Right cardiac atrium (tissue), 5 donors: ENCODE results near the gene SENP2. TPM values are rescaled to one million over a fixed set of nuclear protein-coding genes. Genes with fewer than 3 reads are reported as not detected.
A peak's percentile ranks its signal among the peaks of the same experiment; 100 is the strongest.
"Not testable (repeated sequence)": the region's sequence is repeated elsewhere in the genome, so short reads cannot be mapped to it uniquely, and the experiment has no call there.

ENCODE experiments used
- ATAC-seq, 2 donors: fragments of 200-7000 bp; cut with Tn5 transposase; one replicate each; pipeline versions ENCODE4 v1.8.0 to v1.9.1; 2020; ENCODE audit warnings: moderate library complexity in 2 of 2, mild to moderate bottlenecking in 1 of 2
- DNase-seq, 3 donors: peaks; one replicate each; pipeline ENCODE4 v3.0.0-alpha.2; 2020
- H3K27ac ChIP-seq: one replicate; pipeline ENCODE4 v1.5.1; 2013; ENCODE audit warnings: mild to moderate bottlenecking, low read length, control low read depth, moderate library complexity
- H3K27me3 ChIP-seq: one replicate; pipeline ENCODE4 v1.6.1; 2013; ENCODE audit not compliant: control insufficient read depth, insufficient read depth
- H3K4me1 ChIP-seq: one replicate; pipeline ENCODE4 v1.6.1; 2013; ENCODE audit warnings: low read length; ENCODE audit not compliant: control insufficient read depth, insufficient read depth
- H3K4me3 ChIP-seq: one replicate; pipeline ENCODE4 v1.5.1; 2013; ENCODE audit warnings: low read length, control low read depth
- H3K9me3 ChIP-seq: one replicate; pipeline ENCODE4 v1.6.1; 2013; ENCODE audit warnings: low read length; ENCODE audit not compliant: control insufficient read depth
- WGBS: extraction: QIAGEN DNeasy Blood & Tissue Kit; methylation state at CpG from one replicate; pipeline ENCODE4 v1.1.7; 2013; 5-methylcytosine and 5-hydroxymethylcytosine counted together
- intact Hi-C, 4 donors: fragments of 100-400 bp; cut with DNase I; formaldehyde crosslinking; loops; one replicate each; pipeline versions ENCODE4 v1.11.0 to v1.14.0; 2022 to 2023
- polyA plus RNA-seq: library from polyadenylated mRNA; stranded (reverse); fragments of 200-250 nt; gene quantifications from one replicate; pipeline ENCODE4 v1.2.3, GENCODE V29; 2013
- total RNA-seq, 4 donors: library from RNA; stranded (reverse); fragmentation: NEBNext Ultra II Directional; extraction: Animal tissue kit (Norgen Biotek cat#: 25700); gene quantifications; one replicate each; pipeline ENCODE4 v1.2.1, GENCODE V29; 2021
- donor health status: healthy with polysubstance abuse.
- donor health status: DM: no; HTN: yes; CAD: no.
- donor health status: DM: no; HTN: no; CAD: no.
- donor health status: DM: no; HTN: yes; CAD: no; lungs with severe emphysema.
- donor health status: DM: yes; HTN: yes; CAD: no.

The SENP2 gene
- total and polyA plus RNA-seq, 5 donors, result 9.2 to 30.1 (median 27.9) TPM

GRCh38 chr3:185631108-185631507, 45.0 kb downstream of the SENP2 start:
- intact Hi-C loops, result no loop called here
- 73% methylated on average over 4 of the region's 4 CpGs for WGBS

GRCh38 chr3:185631508-185632206, 45.6 kb downstream of the SENP2 start:
- intact Hi-C loops, result no loop called here
- Histone ChIP-seq H3K27ac (no peak overlapping the region), H3K9me3 (no peaks in the 10 kb centered on the region), H3K4me3 (no peak overlapping the region), H3K27me3 (no peaks in the 10 kb centered on the region), H3K4me1 (peaks cover 6% of the 10 kb centered on the region)
- 88% methylated on average over 6 of the region's 7 CpGs for WGBS
- ATAC-seq (no peak), DNase-seq (no peak)

More at GRCh38 chr3:185631108-185631507, 45.0 kb downstream of the SENP2 start:
- no peak for DNase-seq
- Histone ChIP-seq H3K4me3 (no peak overlapping the region), H3K27me3 (no peaks in the 10 kb centered on the region), H3K9me3 (no peaks in the 10 kb centered on the region), H3K27ac (no peak overlapping the region), H3K4me1 (peaks cover 6% of the 10 kb centered on the region)
- ATAC-seq, result peak in 1 of 2 donors; percentile 38

GRCh38 chr3:185632996-185633395, 46.9 kb downstream of the SENP2 start:
- no peak overlapping the region for H3K4me3 ChIP-seq
- DNase-seq (no peak), ATAC-seq (no peak)
- intact Hi-C loops, result no loop called here
- H3K9me3 ChIP-seq, result no peaks in the 10 kb centered on the region
- no peak overlapping the region for H3K27ac ChIP-seq
- 95% methylated on average over 4 of the region's 4 CpGs for WGBS
- no peaks in the 10 kb centered on the region for H3K27me3 ChIP-seq
- peaks cover 6% of the 10 kb centered on the region for H3K4me1 ChIP-seq

- no peaks in the 10 kb centered on the region for H3K27me3 ChIP-seq
- WGBS, result 52% methylated on average over 3 of the region's 3 CpGs
- intact Hi-C loops, result no loop called here
Measured at GRCh38 chr3:185637388-185637787, 51.3 kb downstream of the SENP2 start.

GRCh38 chr3:185638651-185639050, 52.6 kb downstream of the SENP2 start:
- H3K4me3 ChIP-seq, H3K27me3 ChIP-seq, intact Hi-C loops, DNase-seq, H3K9me3 ChIP-seq, H3K4me1 ChIP-seq, ATAC-seq, H3K27ac ChIP-seq: not testable (repeated sequence)
- WGBS, result 94% methylated on average over 11 of the region's 11 CpGs

More at GRCh38 chr3:185637388-185637787, 51.3 kb downstream of the SENP2 start:
- H3K9me3 ChIP-seq, result no peaks in the 10 kb centered on the region
- H3K4me3 ChIP-seq, result no peak overlapping the region
- H3K27ac ChIP-seq, result no peak overlapping the region
- no peaks in the 10 kb centered on the region for H3K4me1 ChIP-seq
- no peak for DNase-seq
- ATAC-seq, result no peak

GRCh38 chr3:185639632-185640206, 53.6 kb downstream of the SENP2 start:
- 77% methylated on average over 7 of the region's 7 CpGs for WGBS
- H3K27me3 ChIP-seq, result no peaks in the 10 kb centered on the region

GRCh38 chr3:185640308-185640707, 54.2 kb downstream of the SENP2 start:
- ATAC-seq, result no peak
- WGBS, result 56% methylated on average over 2 of the region's 2 CpGs

More at GRCh38 chr3:185639632-185640206, 53.6 kb downstream of the SENP2 start:
- Histone ChIP-seq H3K9me3 (no peaks in the 10 kb centered on the region), H3K4me3 (no peak overlapping the region), H3K4me1 (no peaks in the 10 kb centered on the region), H3K27ac (no peak overlapping the region)
- intact Hi-C loops, result no loop called here
- no peak for DNase-seq
- no peak for ATAC-seq

GRCh38 chr3:185645191-185645590, 59.1 kb downstream of the SENP2 start:
- WGBS, result 79% methylated on average over 17 of the region's 17 CpGs
- not testable (repeated sequence) for DNase-seq

More at GRCh38 chr3:185640308-185640707, 54.2 kb downstream of the SENP2 start:
- H3K4me3 ChIP-seq, result no peak overlapping the region
- DNase-seq, result no peak
- H3K27ac ChIP-seq, result no peak overlapping the region
- no peaks in the 10 kb centered on the region for H3K9me3 ChIP-seq
- no peaks in the 10 kb centered on the region for H3K4me1 ChIP-seq
- no peaks in the 10 kb centered on the region for H3K27me3 ChIP-seq
- intact Hi-C loops, result no loop called here

GRCh38 chr3:185645596-185646381, 59.7 kb downstream of the SENP2 start:
- ATAC-seq (no peak), DNase-seq (no peak)
- H3K27me3 ChIP-seq, result no peaks in the 10 kb centered on the region
- intact Hi-C loops, result no loop called here
- no peak overlapping the region for H3K4me3 ChIP-seq
- H3K9me3 ChIP-seq, result no peaks in the 10 kb centered on the region
- no peak overlapping the region for H3K27ac ChIP-seq
- 81% methylated on average over 16 of the region's 16 CpGs for WGBS
- H3K4me1 ChIP-seq, result no peaks in the 10 kb centered on the region

More at GRCh38 chr3:185645191-185645590, 59.1 kb downstream of the SENP2 start:
- H3K27me3 ChIP-seq, intact Hi-C loops, H3K9me3 ChIP-seq, H3K27ac ChIP-seq, H3K4me3 ChIP-seq, H3K4me1 ChIP-seq, ATAC-seq: not testable (repeated sequence)

GRCh38 chr3:185646382-185647133, 60.5 kb downstream of the SENP2 start:
- no peak for DNase-seq
- H3K4me1 ChIP-seq, result peaks cover 2% of the 10 kb centered on the region
- H3K27me3 ChIP-seq, result no peaks in the 10 kb centered on the region
- H3K9me3 ChIP-seq, result no peaks in the 10 kb centered on the region
- 80% methylated on average over 14 of the region's 14 CpGs for whole genome bisulfite sequencing
- no peak for ATAC-seq
- no peak overlapping the region for H3K4me3 ChIP-seq
- intact Hi-C loops, result no loop called here
- no peak overlapping the region for H3K27ac ChIP-seq
